H1 (cell line): ENCODE data around the gene C1orf210.

Source experiments
- EZH2 ChIP-seq: fragments of 200-600 bp; sonication (generic); IDR thresholded peaks from 2 replicates; pipeline ENCODE4 v1.7.1; 2012; ENCODE audit warnings: low read depth, mild to moderate bottlenecking, moderate library complexity, low read length, inconsistent platforms; ENCODE audit not compliant: severe bottlenecking
- GTF2F1 ChIP-seq: IDR thresholded peaks from 2 replicates; pipeline ENCODE4 v1.6.1; 2012; ENCODE audit warnings: low read depth, low read length, improper control_type of control experiment, borderline replicate concordance
- JUN ChIP-seq: IDR thresholded peaks from 2 replicates; pipeline ENCODE4 v1.6.1; 2011; ENCODE audit warnings: low read depth, mild to moderate bottlenecking, improper control_type of control experiment, low read length
- NRF1 ChIP-seq: IDR thresholded peaks from 2 replicates; pipeline ENCODE4 v1.6.1; 2011; ENCODE audit warnings: mild to moderate bottlenecking, low read depth, low read length, improper control_type of control experiment
- PHF8 ChIP-seq: fragments of 200-600 bp; sonication (generic); conservative IDR thresholded peaks from 2 replicates; pipeline ENCODE4 v1.7.1; 2012; ENCODE audit warnings: low read depth, mild to moderate bottlenecking, inconsistent platforms, low read length, moderate library complexity
- POLR2A ChIP-seq, 2 experiments: IDR thresholded peaks; 1 replicate in 1 of 2; 2 replicates in 1 of 2; pipeline ENCODE4 v1.6.1; 2011; ENCODE audit warnings: low read depth in 2 of 2, low read length in 2 of 2, mild to moderate bottlenecking in 2 of 2; ENCODE audit errors: control extremely low read depth in 1 of 2
- RBBP5 ChIP-seq: IDR thresholded peaks from 2 replicates; pipeline ENCODE4 v1.7.1; 2012; ENCODE audit warnings: low read depth, mild to moderate bottlenecking, inconsistent platforms, low read length, moderate library complexity, borderline replicate concordance
- SUZ12 ChIP-seq: fragments of 200-600 bp; sonication (generic); IDR thresholded peaks from 2 replicates; pipeline ENCODE4 v1.6.1; 2012; ENCODE audit warnings: mild to moderate bottlenecking, inconsistent platforms, low read length, moderate library complexity, mixed read lengths
- TAF1 ChIP-seq: IDR thresholded peaks from 2 replicates; pipeline ENCODE4 v1.6.1; 2011; ENCODE audit warnings: mild to moderate bottlenecking, low read depth, low read length
- ZNF274 ChIP-seq: IDR thresholded peaks from 2 replicates; pipeline ENCODE4 v1.7.0; 2012; ENCODE audit warnings: low read length, borderline replicate concordance; ENCODE audit errors: extremely low read depth
- TF ChIP-seq, protein P1 (sequence below): IDR thresholded peaks from 2 replicates; pipeline ENCODE4 v1.6.1; 2012; ENCODE audit warnings: low read length, inconsistent platforms
- TF ChIP-seq, protein P2 (sequence below), 3 experiments: IDR thresholded peaks; 1 replicate in 2 of 3; 2 replicates in 1 of 3; pipeline versions ENCODE4 v1.5.1 to v1.6.1; 2011; ENCODE audit warnings: low read length in 3 of 3, mild to moderate bottlenecking in 3 of 3, inconsistent platforms in 2 of 3, low read depth in 1 of 3, moderate library complexity in 1 of 3; ENCODE audit not compliant: insufficient read depth in 1 of 3; ENCODE audit errors: control extremely low read depth in 1 of 3
- TF ChIP-seq, protein P3 (sequence below): IDR thresholded peaks from 2 replicates; pipeline ENCODE4 v1.6.1; 2012; ENCODE audit warnings: inconsistent platforms

DNA sequence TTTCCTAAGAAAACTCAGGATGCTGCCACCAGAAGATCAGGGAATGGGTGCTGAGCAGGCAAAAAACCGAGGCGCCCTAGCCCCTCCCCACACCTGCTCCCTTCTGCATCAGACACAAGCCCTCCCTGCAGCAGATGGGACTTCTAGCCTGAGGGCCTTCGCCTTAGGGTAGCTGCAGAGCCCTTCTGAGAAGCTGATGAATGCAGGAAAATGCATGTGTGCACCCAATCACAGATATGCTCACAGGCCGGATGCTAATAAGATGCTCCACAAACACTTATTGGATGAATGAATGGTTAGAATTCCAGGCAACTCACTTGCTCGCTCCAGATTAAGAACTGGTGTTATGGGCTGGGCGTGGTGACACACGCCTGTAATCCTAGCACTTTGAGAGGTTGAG, 6.8 kb upstream of the C1orf210 start:
- TF ChIP-seq ZNF274 (no peak), POLR2A (IDR thresholded peaks at IDR 0.05; ENCODE audit: control extremely low read depth in 1 of 2, low read depth in 2 of 2, low read length in 2 of 2) (no peak), NRF1 (no peak), PHF8 (no peak), JUN (no peak), TAF1 (no peak), SUZ12 (no peak), GTF2F1 (no peak), EZH2 (no peak), RBBP5 (no peak)
- TF ChIP-seq, protein P1, sequence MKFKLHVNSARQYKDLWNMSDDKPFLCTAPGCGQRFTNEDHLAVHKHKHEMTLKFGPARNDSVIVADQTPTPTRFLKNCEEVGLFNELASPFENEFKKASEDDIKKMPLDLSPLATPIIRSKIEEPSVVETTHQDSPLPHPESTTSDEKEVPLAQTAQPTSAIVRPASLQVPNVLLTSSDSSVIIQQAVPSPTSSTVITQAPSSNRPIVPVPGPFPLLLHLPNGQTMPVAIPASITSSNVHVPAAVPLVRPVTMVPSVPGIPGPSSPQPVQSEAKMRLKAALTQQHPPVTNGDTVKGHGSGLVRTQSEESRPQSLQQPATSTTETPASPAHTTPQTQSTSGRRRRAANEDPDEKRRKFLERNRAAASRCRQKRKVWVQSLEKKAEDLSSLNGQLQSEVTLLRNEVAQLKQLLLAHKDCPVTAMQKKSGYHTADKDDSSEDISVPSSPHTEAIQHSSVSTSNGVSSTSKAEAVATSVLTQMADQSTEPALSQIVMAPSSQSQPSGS, result no peak
- TF ChIP-seq, protein P2, sequence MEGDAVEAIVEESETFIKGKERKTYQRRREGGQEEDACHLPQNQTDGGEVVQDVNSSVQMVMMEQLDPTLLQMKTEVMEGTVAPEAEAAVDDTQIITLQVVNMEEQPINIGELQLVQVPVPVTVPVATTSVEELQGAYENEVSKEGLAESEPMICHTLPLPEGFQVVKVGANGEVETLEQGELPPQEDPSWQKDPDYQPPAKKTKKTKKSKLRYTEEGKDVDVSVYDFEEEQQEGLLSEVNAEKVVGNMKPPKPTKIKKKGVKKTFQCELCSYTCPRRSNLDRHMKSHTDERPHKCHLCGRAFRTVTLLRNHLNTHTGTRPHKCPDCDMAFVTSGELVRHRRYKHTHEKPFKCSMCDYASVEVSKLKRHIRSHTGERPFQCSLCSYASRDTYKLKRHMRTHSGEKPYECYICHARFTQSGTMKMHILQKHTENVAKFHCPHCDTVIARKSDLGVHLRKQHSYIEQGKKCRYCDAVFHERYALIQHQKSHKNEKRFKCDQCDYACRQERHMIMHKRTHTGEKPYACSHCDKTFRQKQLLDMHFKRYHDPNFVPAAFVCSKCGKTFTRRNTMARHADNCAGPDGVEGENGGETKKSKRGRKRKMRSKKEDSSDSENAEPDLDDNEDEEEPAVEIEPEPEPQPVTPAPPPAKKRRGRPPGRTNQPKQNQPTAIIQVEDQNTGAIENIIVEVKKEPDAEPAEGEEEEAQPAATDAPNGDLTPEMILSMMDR (IDR thresholded peaks at IDR 0.05; ENCODE audit: control extremely low read depth in 1 of 3, insufficient read depth in 1 of 3, low read depth in 1 of 3, low read length in 3 of 3), result no peak
- TF ChIP-seq, protein P3, sequence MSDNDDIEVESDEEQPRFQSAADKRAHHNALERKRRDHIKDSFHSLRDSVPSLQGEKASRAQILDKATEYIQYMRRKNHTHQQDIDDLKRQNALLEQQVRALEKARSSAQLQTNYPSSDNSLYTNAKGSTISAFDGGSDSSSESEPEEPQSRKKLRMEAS, result no peak
